SK-N-SH (cell line): ENCODE measurements around the gene AFMID. TPM values are rescaled to one million over a fixed set of nuclear protein-coding genes. Genes with fewer than 3 reads are reported as not detected.

Source experiments
- CTCF ChIA-PET: fragments of 300-600, 350-600 bp; formaldehyde crosslinking; extraction: SDS; loops from one replicate; lab custom pipeline; 2021; lab: Yijun Ruan, JAX
- POLR2A ChIA-PET: fragments of 350-600 bp; sonication (Branson Sonifier 250); formaldehyde crosslinking; extraction: SDS; loops from one replicate; lab custom pipeline; 2020; ENCODE audit warnings: antibody characterized with exemption, inconsistent platforms; lab: Yijun Ruan, JAX
- DNase-seq: peaks from one replicate; pipeline ENCODE4 v3.0.0; 2012
- H2AFZ ChIP-seq: fragments of 200-600 bp; sonication (generic); 2 replicates; pipeline ENCODE4 v1.8.1; 2016; ENCODE audit warnings: antibody characterized with exemption, mild to moderate bottlenecking, low read depth
- H3F3A ChIP-seq: fragments of 200-600 bp; sonication (generic); replicated peaks from 2 replicates; pipeline ENCODE3; 2016; ENCODE audit warnings: antibody characterized with exemption, mild to moderate bottlenecking; ENCODE audit not compliant: insufficient read depth
- H3K27ac ChIP-seq, 2 experiments: fragments of 200-500 bp in 1 of 2; fragments of 200-600 bp in 1 of 2; sonication (Bioruptor generic) in 1 of 2; sonication (generic), shearing (Covaris generic) in 1 of 2; 2 replicates each; pipeline versions ENCODE4 v1.5.1 to v1.6.1; 2014 to 2016; ENCODE audit warnings: low read depth in 2 of 2, inconsistent platforms in 1 of 2, low read length in 1 of 2, mild to moderate bottlenecking in 1 of 2, mixed read lengths in 1 of 2
- H3K27me3 ChIP-seq: fragments of 200-600 bp; sonication (generic), shearing (Covaris generic); 2 replicates; pipeline ENCODE4 v1.6.1; 2016; ENCODE audit warnings: mixed run types; ENCODE audit not compliant: insufficient read depth
- H3K36me3 ChIP-seq, 2 experiments: fragments of 200-500 bp in 1 of 2; fragments of 200-600 bp in 1 of 2; sonication (Bioruptor generic) in 1 of 2; sonication (generic) in 1 of 2; replicated peaks in 1 of 2; 2 replicates each; pipeline versions ENCODE3 to v1.5.1; 2014 to 2016; ENCODE audit warnings: low read length in 1 of 2, mild to moderate bottlenecking in 1 of 2; ENCODE audit not compliant: insufficient read depth in 2 of 2, control insufficient read depth in 1 of 2
- H3K4me1 ChIP-seq, 2 experiments: fragments of 200-500 bp in 1 of 2; fragments of 200-600 bp in 1 of 2; sonication (Bioruptor generic) in 1 of 2; sonication (generic), shearing (Covaris generic) in 1 of 2; 2 replicates each; pipeline versions ENCODE4 v1.5.1 to v1.6.1; 2014 to 2016; ENCODE audit warnings: low read depth in 1 of 2, low read length in 1 of 2, mixed run types in 1 of 2; ENCODE audit not compliant: insufficient read depth in 2 of 2, control insufficient read depth in 1 of 2
- H3K4me2 ChIP-seq: fragments of 200-600 bp; sonication (generic), shearing (Covaris generic); 2 replicates; pipeline ENCODE4 v1.6.1; 2017; ENCODE audit warnings: mixed run types
- H3K4me3 ChIP-seq, 2 experiments: fragments of 200-500 bp in 1 of 2; fragments of 200-600 bp in 1 of 2; sonication (Bioruptor generic) in 1 of 2; sonication (generic), shearing (Covaris generic) in 1 of 2; 2 replicates each; pipeline versions ENCODE4 v1.5.1 to v1.8.1; 2014 to 2016; ENCODE audit warnings: low read depth in 2 of 2, inconsistent platforms in 1 of 2, low read length in 1 of 2, mild to moderate bottlenecking in 1 of 2, mixed read lengths in 1 of 2, moderate library complexity in 1 of 2
- H3K79me2 ChIP-seq: fragments of 200-600 bp; sonication (generic); 2 replicates; pipeline ENCODE4 v1.8.1; 2017; ENCODE audit warnings: mild to moderate bottlenecking; ENCODE audit not compliant: insufficient read depth
- H3K9ac ChIP-seq: fragments of 200-600 bp; sonication (generic); 2 replicates; pipeline ENCODE4 v1.6.1; 2017; ENCODE audit warnings: mixed run types
- H3K9me2 ChIP-seq: fragments of 200-600 bp; sonication (generic); 2 replicates; pipeline ENCODE4 v1.6.1; 2017; ENCODE audit warnings: mixed run types
- H3K9me3 ChIP-seq: fragments of 200-600 bp; sonication (generic); 2 replicates; pipeline ENCODE4 v1.6.1; 2017; ENCODE audit warnings: mixed run types, mild to moderate bottlenecking, moderate library complexity
- H4K20me1 ChIP-seq: fragments of 200-600 bp; sonication (generic); 2 replicates; pipeline ENCODE4 v1.6.1; 2017; ENCODE audit warnings: mild to moderate bottlenecking, mixed run types; ENCODE audit not compliant: insufficient read depth
- CTCF ChIP-seq: fragments of 200-600 bp; sonication (generic); IDR thresholded peaks from 2 replicates; pipeline ENCODE4 v1.6.1; 2017; ENCODE audit warnings: antibody characterized with exemption, mild to moderate bottlenecking, moderate library complexity
- MXI1 ChIP-seq: IDR thresholded peaks from 2 replicates; pipeline ENCODE4 v1.6.1; 2012; ENCODE audit warnings: mild to moderate bottlenecking, low read depth, low read length, improper control_type of control experiment
- NFIC ChIP-seq: IDR thresholded peaks from 2 replicates; pipeline ENCODE4 v1.4.0; 2012; ENCODE audit warnings: borderline replicate concordance
- RAD21 ChIP-seq: IDR thresholded peaks from 2 replicates; pipeline ENCODE4 v1.6.1; 2012; ENCODE audit warnings: mild to moderate bottlenecking, low read length
- RXRA ChIP-seq: IDR thresholded peaks from 2 replicates; pipeline ENCODE4 v1.4.0; 2012; ENCODE audit warnings: low read depth, mild to moderate bottlenecking, borderline replicate concordance
- USF2 ChIP-seq: fragments of 150-350 bp; IDR thresholded peaks from 2 replicates; pipeline ENCODE4 v1.6.1; 2017; ENCODE audit warnings: antibody characterized with exemption, low read length, low read depth, borderline replicate concordance
- WGBS: methylation state at CpG from one replicate; pipeline ENCODE4 v1.1.6; 2017; ENCODE audit warnings: low lambda C conversion rate; 5-methylcytosine and 5-hydroxymethylcytosine counted together
- polyA plus RNA-seq, 3 experiments: library from polyadenylated mRNA; depleted of rRNA; stranded (reverse); fragments of >200 nt; gene quantifications; 2 replicates each; pipeline ENCODE4 v1.2.3, GENCODE V29; 2012

Gene AFMID
- polyA plus RNA-seq, 1 of the 3 experiments (the other 2 are of a cell fraction): 44.4 TPM

- Histone ChIP-seq H3K79me2 (no peaks in the 10 kb centered on the region), H3K9me3 (no peaks in the 10 kb centered on the region), H3K36me3 (no peaks in the 10 kb centered on the region), H3F3A (peaks cover 3% of the 10 kb centered on the region), H3K27me3 (no peaks in the 10 kb centered on the region)
- WGBS: 82% methylated on average over 4 of the region's 6 CpGs
- ChIA-PET POLR2A (no interaction called here), CTCF (interaction anchor here (1.0 to 6.2 kb wide), 4 partner anchors 11 to 30 kb away, joined by 3 to 43 read pairs (median 4); partner anchors contain the start of gene TMC8)
- TF ChIP-seq NFIC (no peak), CTCF (no peak), RXRA (no peak)
- TF ChIP-seq, all 33 proteins: peak for 0
- Histone ChIP-seq H3K27ac (no peak overlapping the region), H2AFZ (no peak overlapping the region), H3K4me1 (peaks cover 4 to 21% of the 10 kb centered on the region in 2 experiments; a peak in 2 of 4 replicates), H4K20me1 (no peaks in the 10 kb centered on the region), H3K9ac (no peak overlapping the region), H3K4me2 (no peak overlapping the region), H3K4me3 (no peak overlapping the region), H3K9me2 (no peaks in the 10 kb centered on the region)
- DNase-seq: no peak
These were observed 40.3 kb upstream of the AFMID start for GRCh38 chr17:78146881-78147280.

GRCh38 chr17:78147315-78147998, 39.7 kb upstream of the AFMID start:
- Histone ChIP-seq H3K9me2 (no peaks in the 10 kb centered on the region), H3K36me3 (no peaks in the 10 kb centered on the region), H3K4me1 (peaks cover 4 to 19% of the 10 kb centered on the region in 2 experiments; a peak in 1 of 4 replicates), H2AFZ (no peak overlapping the region), H3K4me2 (no peak overlapping the region), H3F3A (peaks cover 3% of the 10 kb centered on the region), H3K9me3 (no peaks in the 10 kb centered on the region), H3K9ac (no peak overlapping the region), H3K27me3 (no peaks in the 10 kb centered on the region), H4K20me1 (no peaks in the 10 kb centered on the region), H3K27ac (no peak overlapping the region), H3K4me3 (no peak overlapping the region), H3K79me2 (no peaks in the 10 kb centered on the region)
- 65% methylated on average over 8 of the region's 8 CpGs for WGBS
- no peak for TF ChIP-seq MXI1
- TF ChIP-seq RAD21: no peak
- no peak for TF ChIP-seq NFIC
- no peak for TF ChIP-seq USF2
- CTCF ChIA-PET: interaction anchor here (1.1 to 6.2 kb wide), 2 partner anchors 11 to 17 kb away, joined by 3 to 43 read pairs; partner anchors contain the start of gene TMC8
- no peak for DNase-seq
- POLR2A ChIA-PET: no interaction called here
